ENCODE data around the gene CSNK2A2. TPM values are rescaled to one million over a fixed set of nuclear protein-coding genes. Genes with fewer than 3 reads are reported as not detected.
A peak's percentile ranks its signal among the peaks of the same experiment; 100 is the strongest.

The CSNK2A2 gene
- total and polyA plus RNA-seq, 10 of the 15 experiments (the other 5 are each of a cell fraction or from before 2014, with no cell fraction given): 17.4 to 79.1 (median 29.4) TPM

GRCh38 chr16:58198022-58198683 is at the start of gene CSNK2A2 (continued):
- TF ChIP-seq MYB (IDR thresholded peaks at IDR 0.05; ENCODE audit: borderline replicate concordance, low read depth, low read length) (no peak), HDGF (IDR thresholded peaks at IDR 0.05) (peak; percentile 96), BCLAF1 (IDR thresholded peaks at IDR 0.05) (no peak), KLF5 (IDR thresholded peaks at IDR 0.05; ENCODE audit: partially characterized antibody) (no peak), BCL3 (IDR thresholded peaks at IDR 0.05; ENCODE audit: borderline replicate concordance, insufficient read depth, low read depth, low read length, poor library complexity, severe bottlenecking) (no peak), USF1 (IDR thresholded peaks at IDR 0.05; ENCODE audit: borderline replicate concordance, extremely low read length, insufficient read depth, low read depth, low read length) (no peak), IRF5 (IDR thresholded peaks at IDR 0.05; ENCODE audit: borderline replicate concordance) (no peak), MTA2 (IDR thresholded peaks at IDR 0.05; ENCODE audit: low read depth) (0 out of 2 replicates have a peak, but pooled peaks have one; percentile 23), CEBPZ (IDR thresholded peaks at IDR 0.05; ENCODE audit: low read depth, low read length) (no peak), BHLHE40 (IDR thresholded peaks at IDR 0.05; ENCODE audit: borderline replicate concordance in 1 of 2, low read depth in 2 of 2, low read length in 1 of 2) (peak; percentile 37 to 80; a peak in 3 of 4 replicates), NR2C1 (IDR thresholded peaks at IDR 0.05) (peak; percentile 25; the same call in 1 of the 2 replicates), MLLT1 (IDR thresholded peaks at IDR 0.05) (0 out of 2 replicates have a peak, but pooled peaks have one; percentile 44), SRF (IDR thresholded peaks at IDR 0.05; ENCODE audit: low read depth in 2 of 2, low read length in 2 of 2) (no peak), TBL1XR1 (IDR thresholded peaks at IDR 0.05; ENCODE audit: low read depth, low read length) (no peak), ESRRA (IDR thresholded peaks at IDR 0.05; ENCODE audit: low read length) (no peak), CBX3 (IDR thresholded peaks at IDR 0.05; ENCODE audit: borderline replicate concordance, low read depth) (no peak), YY1 (IDR thresholded peaks at IDR 0.05; ENCODE audit: low read depth, low read length) (peak; percentile 37; the same call in 1 of the 2 replicates)

Measured in GM12878 (cell line).